IPS-15b (cell line): ENCODE data around the gene PANK4.
"Not testable (repeated sequence)": the region's sequence is repeated elsewhere in the genome, so short reads cannot be mapped to it uniquely, and the experiment has no call there.

Experiments used
- H3K27me3 ChIP-seq: one replicate; pipeline ENCODE4 v1.6.1; 2013; ENCODE audit warnings: low read length; ENCODE audit not compliant: control insufficient read depth, insufficient read depth
- H3K36me3 ChIP-seq: one replicate; pipeline ENCODE4 v1.6.1; 2013; ENCODE audit warnings: low read length; ENCODE audit not compliant: control insufficient read depth, insufficient read depth
- H3K4me1 ChIP-seq: one replicate; pipeline ENCODE4 v1.6.1; 2013; ENCODE audit warnings: mild to moderate bottlenecking, low read length; ENCODE audit not compliant: control insufficient read depth, insufficient read depth
- H3K4me3 ChIP-seq: one replicate; pipeline ENCODE4 v1.5.1; 2013; ENCODE audit warnings: low read depth, low read length
- H3K9ac ChIP-seq: one replicate; pipeline ENCODE4 v1.6.1; 2013; ENCODE audit warnings: low read depth, mild to moderate bottlenecking, low read length
- H3K9me3 ChIP-seq: one replicate; pipeline ENCODE4 v1.6.1; 2013; ENCODE audit warnings: mild to moderate bottlenecking, low read length; ENCODE audit not compliant: control insufficient read depth, insufficient read depth

PANK4 gene

DNA sequence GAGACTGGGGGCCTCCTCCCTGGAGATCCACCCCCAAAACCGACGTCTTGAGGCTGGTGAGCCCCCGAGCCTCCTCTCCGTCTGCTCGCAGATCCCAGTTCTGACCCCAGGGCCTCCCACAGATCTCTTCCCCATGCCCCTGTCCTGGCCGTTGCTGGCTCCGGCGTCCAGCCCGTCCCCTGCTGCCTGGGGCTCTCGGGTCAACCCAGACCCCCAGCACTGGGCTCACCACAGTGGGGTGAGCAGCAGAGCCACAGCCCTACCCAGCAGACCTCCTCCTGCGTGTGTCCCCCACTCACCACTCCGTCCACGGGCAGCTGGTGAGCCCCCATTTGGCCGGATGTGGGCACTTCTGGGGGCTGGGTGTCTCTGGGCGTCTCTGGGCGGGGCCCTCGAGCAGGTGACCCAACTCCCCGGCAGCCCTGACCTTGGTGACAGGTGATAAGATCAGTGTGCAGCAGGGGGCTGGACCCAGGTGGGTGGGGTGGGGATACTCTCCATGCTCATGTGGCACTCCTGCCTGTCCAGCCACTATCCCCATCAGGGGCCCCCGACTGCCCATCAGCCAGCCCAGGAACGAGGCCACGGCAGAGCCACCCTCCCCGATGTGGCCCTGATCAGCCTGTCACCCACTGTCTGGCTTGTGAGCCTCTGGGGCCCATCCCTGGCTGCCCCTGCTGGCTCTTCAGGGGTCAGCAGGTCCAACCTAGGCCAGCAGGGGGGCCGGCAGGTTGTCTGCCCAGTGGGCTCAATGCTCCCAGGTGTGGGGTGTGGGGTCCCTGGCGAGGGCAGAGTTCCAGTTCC is 30.5 kb upstream of the PANK4 start:
- no peak overlapping the region for H3K4me3 ChIP-seq
- H3K4me1 ChIP-seq = no peaks in the 10 kb centered on the region
- no peak overlapping the region for H3K9ac ChIP-seq
- no peaks in the 10 kb centered on the region for H3K9me3 ChIP-seq
- no peaks in the 10 kb centered on the region for H3K27me3 ChIP-seq
- no peaks in the 10 kb centered on the region for H3K36me3 ChIP-seq

DNA sequence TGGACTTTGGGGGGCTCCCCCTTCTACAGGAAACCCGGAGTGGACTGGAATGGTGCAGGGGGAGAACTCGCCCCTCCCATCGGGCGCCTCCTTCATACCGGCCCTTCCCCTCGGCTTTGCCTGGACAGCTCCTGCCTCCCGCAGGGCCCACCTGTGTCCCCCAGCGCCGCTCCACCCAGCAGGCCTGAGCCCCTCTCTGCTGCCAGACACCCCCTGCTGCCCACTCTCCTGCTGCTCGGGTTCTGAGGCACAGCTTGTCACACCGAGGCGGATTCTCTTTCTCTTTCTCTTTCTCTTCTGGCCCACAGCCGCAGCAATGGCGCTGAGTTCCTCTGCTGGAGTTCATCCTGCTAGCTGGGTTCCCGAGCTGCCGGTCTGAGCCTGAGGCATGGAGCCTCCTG is 29.9 kb upstream of the PANK4 start, which contains the start of gene TNFRSF14:
TSS of gene TNFRSF14 (plus strand) at position 95 of the 401 bp plus-strand sequence. CDS start at position 389, 294 bp downstream.
- Histone ChIP-seq H3K4me1 (no peaks in the 10 kb centered on the region), H3K4me3 (no peak within 1 kb of the TSS), H3K9me3 (no peaks in the 10 kb centered on the region), H3K36me3 (no peaks in the 10 kb centered on the region), H3K27me3 (no peaks in the 10 kb centered on the region), H3K9ac (no peak within 1 kb of the TSS)

DNA sequence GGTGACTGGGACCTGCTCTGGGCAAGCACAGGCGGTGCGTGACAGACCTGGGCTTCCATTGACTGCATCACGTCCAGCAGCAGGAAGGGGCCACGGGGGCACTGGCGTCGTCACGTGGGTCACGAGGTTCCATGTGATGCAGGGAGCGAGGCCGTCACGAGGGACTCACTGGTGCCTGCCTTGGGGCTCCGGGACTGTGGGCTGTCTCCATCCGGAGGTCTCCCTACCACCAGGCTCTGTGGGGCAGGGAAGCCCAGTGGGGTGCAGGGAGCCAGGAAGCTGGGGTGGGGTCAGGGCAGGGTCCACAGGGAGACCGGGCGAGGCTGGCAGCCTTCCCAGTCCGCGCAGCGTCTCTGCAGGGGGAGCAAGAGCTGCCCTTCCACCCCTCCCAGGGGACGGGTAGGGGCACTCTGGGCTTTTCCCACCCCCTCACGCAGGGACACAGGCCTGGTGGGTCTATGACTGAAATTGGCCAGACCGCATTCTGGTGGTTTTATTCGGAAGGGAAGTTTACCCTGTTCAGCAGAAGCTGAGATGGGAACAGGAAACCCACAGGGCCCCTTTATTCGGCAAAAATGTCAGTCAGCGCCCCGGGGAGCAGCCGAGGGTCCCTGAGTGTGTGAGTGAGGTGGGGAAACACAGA is 29.4 kb upstream of the PANK4 start:
- H3K4me3 ChIP-seq = no peak overlapping the region
- no peaks in the 10 kb centered on the region for H3K9me3 ChIP-seq
- no peak overlapping the region for H3K9ac ChIP-seq
- no peaks in the 10 kb centered on the region for H3K36me3 ChIP-seq
- no peaks in the 10 kb centered on the region for H3K27me3 ChIP-seq
- no peaks in the 10 kb centered on the region for H3K4me1 ChIP-seq

DNA sequence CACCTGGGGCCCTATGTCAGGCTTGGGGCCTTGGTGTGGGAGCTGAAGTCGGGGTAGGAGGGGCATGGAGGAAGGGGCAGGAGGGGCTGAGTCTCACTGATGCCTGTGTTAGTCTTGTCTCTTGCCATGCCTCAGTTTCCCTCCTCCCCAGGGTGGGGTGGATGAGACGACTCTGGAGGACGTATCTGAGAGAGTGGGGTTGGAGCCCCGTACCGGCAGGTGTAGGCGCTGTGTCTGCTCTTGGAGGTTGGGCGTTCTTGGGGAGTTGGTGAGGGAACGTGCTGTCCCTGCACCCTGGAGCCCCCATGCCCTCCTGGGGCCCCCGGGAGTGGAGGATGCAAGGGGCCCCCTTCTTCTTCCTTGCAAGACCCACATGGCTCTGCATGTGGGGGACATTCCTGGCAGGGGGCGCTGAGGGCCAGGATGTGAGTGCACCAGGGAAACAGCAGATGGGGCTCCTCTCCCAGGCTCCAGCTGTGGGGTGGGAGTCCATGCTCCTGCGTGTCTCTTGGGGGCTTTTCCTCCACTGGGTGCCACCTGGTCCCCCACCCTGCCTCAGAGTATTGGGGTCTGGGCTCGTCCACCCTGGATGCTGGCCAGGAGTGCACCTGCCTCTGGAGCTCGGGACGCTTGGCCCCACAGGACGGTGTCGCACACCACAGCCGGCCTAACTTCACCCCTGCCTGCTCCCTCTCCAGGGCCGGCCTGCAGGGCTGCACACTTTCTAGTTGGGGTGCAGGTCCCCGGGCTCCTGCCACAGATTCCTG is 28.4 kb upstream of the PANK4 start:
- no peak overlapping the region for H3K4me3 ChIP-seq
- no peaks in the 10 kb centered on the region for H3K9me3 ChIP-seq
- no peaks in the 10 kb centered on the region for H3K27me3 ChIP-seq
- H3K9ac ChIP-seq = no peak overlapping the region
- no peaks in the 10 kb centered on the region for H3K36me3 ChIP-seq
- H3K4me1 ChIP-seq = no peaks in the 10 kb centered on the region

DNA sequence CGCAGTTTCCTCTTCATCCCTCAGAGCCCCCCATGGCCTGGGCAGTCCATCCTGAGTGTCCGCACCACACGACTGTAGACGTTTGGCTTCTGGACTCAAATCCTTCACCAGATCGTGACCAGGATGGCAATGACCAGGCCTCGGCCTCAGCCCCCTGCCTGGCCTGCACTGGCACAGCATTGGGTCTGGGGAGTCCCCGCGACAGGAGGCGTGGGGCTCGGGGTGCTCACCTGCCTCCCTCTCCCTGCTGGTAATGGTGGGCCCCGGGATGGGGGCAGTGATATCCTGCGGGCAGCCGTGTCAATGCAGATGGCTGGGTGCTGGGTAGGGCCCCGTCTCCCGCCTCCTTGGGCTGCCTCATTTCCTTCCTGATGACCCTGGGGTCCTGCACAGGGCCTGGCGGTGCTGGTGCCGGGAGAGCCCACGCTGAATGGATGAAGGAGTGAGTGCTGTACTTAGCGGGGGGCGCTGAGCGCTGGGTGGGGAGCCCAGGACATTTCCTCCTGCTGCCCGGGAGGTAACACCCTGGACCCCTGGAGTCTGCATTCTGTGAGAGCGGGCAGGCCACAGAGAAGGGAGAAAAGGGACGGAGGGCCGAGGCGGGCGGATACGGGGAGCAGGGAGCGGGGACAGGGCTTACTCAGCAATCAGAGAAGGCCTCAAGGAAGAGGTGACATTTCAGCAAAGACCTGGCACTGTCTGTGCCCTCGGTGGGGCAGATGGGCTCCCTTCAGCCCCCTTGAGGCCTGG is 27.6 kb upstream of the PANK4 start:
- Histone ChIP-seq H3K9ac (no peak overlapping the region), H3K27me3 (no peaks in the 10 kb centered on the region), H3K4me1 (no peaks in the 10 kb centered on the region), H3K9me3 (no peaks in the 10 kb centered on the region), H3K4me3 (no peak overlapping the region), H3K36me3 (no peaks in the 10 kb centered on the region)

DNA sequence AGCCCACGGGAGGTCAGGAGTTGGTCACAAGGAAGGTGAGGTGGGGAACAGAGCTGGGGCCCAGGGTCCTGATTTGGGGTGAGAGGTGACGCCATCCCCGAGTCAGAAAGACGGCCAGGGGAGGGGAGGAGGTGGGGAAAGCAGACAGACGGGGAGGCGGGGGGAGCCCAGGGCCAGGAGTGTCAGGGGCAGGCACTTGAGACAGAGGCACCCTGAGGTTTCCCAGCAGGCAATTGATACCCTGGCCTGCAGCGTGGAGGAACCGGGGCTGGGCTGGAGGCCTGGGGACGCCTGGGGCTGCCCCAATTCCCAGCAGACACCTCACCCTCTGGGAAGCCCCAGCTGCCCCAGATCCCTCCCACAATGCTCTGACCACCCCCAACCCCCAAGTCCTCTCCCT is 26.7 kb upstream of the PANK4 start:
- not testable (repeated sequence) for H3K4me1 ChIP-seq, H3K9ac ChIP-seq, H3K36me3 ChIP-seq, H3K9me3 ChIP-seq, H3K27me3 ChIP-seq, H3K4me3 ChIP-seq

DNA sequence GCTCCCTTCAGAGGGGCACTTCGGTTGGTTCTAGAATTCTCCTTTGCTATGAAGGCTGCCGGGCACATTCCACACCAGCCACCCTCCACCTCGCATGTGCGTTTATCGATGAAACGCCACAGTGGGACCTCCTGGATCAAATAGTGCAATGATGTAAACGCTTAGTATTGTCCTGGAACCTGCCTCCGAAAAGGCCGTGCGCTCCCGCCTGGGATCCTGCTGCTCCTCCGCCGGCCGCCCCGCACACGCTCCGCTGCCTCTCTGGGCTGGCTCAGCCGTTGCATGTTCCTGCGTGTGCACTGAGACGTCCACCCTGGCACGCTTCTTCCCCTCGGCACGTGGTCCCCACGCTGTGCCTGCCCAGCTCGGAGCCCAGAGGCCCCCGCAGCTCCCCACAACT is 25.8 kb upstream of the PANK4 start:
- Histone ChIP-seq H3K9me3 (no peaks in the 10 kb centered on the region), H3K36me3 (no peaks in the 10 kb centered on the region)

DNA sequence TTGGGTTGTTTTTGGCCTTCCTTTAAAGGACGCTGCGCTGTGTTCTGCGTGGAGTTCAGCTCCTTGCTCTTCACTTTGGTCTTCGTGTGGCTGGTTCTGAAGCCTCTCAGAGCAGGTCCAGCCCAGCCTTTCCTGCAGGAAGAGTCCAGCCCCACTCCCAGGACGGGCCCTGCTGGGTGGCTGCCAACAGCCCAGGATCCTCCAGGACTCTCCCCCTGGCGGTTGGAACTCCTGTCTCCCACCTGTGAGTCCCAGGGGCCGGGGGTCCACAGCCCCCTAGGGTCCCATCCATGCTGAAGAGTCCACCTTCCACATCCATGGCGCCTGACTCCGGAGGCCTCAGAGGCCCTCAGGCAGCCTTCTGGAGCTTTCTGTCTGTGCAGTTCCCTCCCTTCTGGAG is 25.1 kb upstream of the PANK4 start:
- H3K9ac ChIP-seq, H3K9me3 ChIP-seq, H3K4me1 ChIP-seq, H3K4me3 ChIP-seq, H3K36me3 ChIP-seq, H3K27me3 ChIP-seq: not testable (repeated sequence)

More for the DNA sequence above, 25.8 kb upstream of the PANK4 start:
- Histone ChIP-seq H3K27me3 (no peaks in the 10 kb centered on the region), H3K4me1 (no peaks in the 10 kb centered on the region), H3K9ac (no peak overlapping the region), H3K4me3 (no peak overlapping the region)

DNA sequence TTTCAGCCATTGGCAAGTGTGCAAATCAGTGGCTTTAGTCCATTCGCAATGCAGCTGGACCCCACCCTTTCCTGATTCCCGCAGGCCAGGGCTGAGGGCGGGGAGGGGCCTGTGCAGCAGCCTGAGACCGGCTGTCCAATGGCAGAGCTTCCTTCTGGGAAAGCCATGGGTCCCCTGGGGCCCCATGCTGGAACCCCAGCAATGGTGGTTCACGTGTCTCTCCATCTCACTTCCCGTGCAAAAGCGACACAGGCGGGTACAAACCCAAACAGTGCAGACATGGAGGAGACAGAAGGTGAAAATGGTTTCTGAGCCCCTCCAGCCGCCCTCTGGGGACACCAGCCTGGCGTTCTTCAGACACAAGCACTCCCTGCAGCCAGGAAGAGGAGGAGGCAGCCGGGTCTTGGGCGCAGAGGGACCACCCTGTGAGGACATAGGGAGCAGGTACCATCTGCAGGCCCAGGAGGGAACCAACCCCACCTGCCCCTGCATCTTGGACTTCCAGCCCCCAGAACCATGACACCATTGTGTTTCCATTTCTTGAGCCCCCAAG is 24.0 kb upstream of the PANK4 start:
- not testable (repeated sequence) for H3K9ac ChIP-seq

DNA sequence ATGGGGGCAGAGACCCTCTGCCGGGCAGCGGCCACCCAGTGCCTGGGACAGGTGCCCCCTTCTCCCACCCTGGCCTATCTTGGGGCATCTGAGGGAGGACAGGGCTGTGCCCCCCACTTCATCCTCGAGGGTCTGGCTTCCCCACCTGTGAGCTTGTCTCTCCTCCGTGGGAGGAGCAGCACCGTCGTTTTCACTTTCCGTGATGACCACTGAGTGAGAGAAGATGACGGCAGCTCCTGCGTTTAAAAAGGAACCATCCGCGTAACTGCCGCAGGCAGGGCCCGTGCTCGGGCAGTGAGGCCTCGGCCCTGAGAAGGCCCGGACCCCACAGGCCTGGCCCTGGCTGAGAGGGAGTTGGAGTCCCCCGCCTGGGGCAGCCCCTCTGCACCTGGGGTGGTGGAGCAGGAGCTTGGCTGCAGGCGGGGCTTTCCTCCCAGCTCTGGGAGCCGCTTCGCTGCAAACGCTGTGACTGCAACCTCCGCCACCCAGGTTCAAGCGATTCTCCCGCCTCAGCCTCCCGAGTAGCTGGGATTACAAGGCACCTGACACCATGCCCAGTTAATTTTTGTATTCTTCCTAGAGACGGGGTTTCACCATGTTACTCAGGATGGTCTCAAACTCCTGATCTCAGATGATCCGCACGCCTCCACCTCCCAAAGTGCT is 23.1 kb upstream of the PANK4 start:
- not testable (repeated sequence) for H3K9me3 ChIP-seq, H3K27me3 ChIP-seq, H3K4me1 ChIP-seq, H3K4me3 ChIP-seq, H3K9ac ChIP-seq, H3K36me3 ChIP-seq

More for the DNA sequence above, 24.0 kb upstream of the PANK4 start:
- not testable (repeated sequence) for H3K36me3 ChIP-seq, H3K9me3 ChIP-seq, H3K27me3 ChIP-seq, H3K4me3 ChIP-seq, H3K4me1 ChIP-seq
